Loucy (cell line): ENCODE results near the gene ATAD3B.
"Not testable (repeated sequence)": the region's sequence is repeated elsewhere in the genome, so short reads cannot be mapped to it uniquely, and the experiment has no call there.

Source experiments
- EZH2phosphoT487 ChIP-seq: fragments of 200-600 bp; IDR thresholded peaks from 2 replicates; pipeline ENCODE4 v1.6.1; 2018; ENCODE audit warnings: antibody characterized with exemption, mild to moderate bottlenecking, moderate library complexity, borderline replicate concordance
- TF ChIP-seq, protein P1 (sequence below): fragments of 200-600 bp; sonication (generic); conservative IDR thresholded peaks from 2 replicates; pipeline ENCODE4 v1.5.1; 2014; ENCODE audit warnings: mild to moderate bottlenecking, antibody characterized with exemption, low read length

DNA sequence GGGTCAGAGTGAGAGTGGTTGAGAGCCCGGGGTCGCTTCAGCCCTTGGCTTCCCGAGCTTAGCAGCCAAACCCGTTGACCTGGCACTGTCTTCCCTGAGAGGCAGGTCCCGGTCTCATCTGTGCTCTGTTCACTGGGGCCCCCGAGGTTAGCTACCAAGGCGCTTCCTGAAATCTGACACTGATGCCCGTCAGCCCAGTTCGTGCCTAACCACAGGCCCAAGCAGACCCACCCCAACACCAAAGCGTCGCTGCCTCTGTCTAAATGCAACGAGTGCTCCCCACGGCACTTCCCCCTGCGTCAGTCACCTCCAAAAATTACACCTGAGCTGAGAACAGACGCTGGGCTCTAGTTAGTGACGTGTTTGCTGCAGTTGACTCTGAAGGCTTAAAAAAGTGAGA, 42.8 kb downstream of the ATAD3B start:
- TF ChIP-seq, protein P1, sequence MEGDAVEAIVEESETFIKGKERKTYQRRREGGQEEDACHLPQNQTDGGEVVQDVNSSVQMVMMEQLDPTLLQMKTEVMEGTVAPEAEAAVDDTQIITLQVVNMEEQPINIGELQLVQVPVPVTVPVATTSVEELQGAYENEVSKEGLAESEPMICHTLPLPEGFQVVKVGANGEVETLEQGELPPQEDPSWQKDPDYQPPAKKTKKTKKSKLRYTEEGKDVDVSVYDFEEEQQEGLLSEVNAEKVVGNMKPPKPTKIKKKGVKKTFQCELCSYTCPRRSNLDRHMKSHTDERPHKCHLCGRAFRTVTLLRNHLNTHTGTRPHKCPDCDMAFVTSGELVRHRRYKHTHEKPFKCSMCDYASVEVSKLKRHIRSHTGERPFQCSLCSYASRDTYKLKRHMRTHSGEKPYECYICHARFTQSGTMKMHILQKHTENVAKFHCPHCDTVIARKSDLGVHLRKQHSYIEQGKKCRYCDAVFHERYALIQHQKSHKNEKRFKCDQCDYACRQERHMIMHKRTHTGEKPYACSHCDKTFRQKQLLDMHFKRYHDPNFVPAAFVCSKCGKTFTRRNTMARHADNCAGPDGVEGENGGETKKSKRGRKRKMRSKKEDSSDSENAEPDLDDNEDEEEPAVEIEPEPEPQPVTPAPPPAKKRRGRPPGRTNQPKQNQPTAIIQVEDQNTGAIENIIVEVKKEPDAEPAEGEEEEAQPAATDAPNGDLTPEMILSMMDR, result not testable (repeated sequence)
- not testable (repeated sequence) for TF ChIP-seq EZH2phosphoT487
